Airway epithelial cell (primary cell): ENCODE measurements around the gene BZW2. TPM values are rescaled to one million over a fixed set of nuclear protein-coding genes. Genes with fewer than 3 reads are reported as not detected.

Experiments
- total RNA-seq: library from RNA; depleted of rRNA; stranded (reverse); fragments of >200 nt; gene quantifications from 2 replicates; pipeline ENCODE4 v1.2.3, GENCODE V29; 2015

The BZW2 gene
- total RNA-seq: 132 and 142 TPM in 2 replicates

DNA sequence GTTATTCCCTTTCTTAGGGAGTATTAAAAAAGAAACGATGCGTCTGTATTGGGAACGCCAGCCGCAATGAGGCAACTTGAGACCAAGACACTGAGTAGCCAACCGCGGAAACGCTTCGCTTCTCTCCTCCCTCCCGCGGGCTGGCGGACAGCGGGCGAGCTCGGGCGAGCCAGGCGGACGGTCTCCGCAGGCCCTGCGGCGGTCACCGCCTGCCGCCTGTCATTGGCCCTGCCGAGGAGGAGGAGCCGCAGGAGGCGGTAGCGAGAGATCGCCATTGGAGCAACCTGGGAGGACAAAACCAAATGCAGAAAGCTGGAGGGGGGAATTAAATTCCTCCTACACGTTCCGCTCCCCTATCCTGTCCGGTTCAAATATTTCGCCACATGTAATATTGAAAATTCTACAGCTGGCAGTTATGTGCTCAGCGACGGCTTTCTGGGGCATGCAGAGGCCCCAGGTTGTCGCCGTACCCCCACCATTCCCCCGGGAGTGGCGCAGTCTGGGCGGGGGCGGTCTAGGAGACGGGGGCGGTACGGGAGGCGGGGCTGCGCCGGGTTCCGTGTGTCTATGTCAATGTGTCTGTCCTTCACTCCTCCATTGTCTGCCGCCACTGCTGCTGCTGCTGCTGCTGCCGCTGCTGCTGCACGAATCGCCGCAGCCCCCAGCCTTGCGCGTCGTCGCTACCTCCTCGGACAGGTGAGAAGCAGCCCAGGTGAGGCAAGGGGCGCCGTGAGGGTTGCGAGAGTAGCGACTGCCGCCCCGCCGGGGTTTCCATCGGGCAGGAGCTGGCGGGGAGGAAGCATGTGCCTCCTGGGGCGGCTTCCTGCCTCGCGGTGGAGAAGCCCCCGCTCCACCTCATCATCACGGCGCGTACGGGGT, at the start of gene BZW2, which contains the start of gene ANKMY2:
BZW2 (plus strand) TSS at position 589 of the 879 bp plus-strand sequence. CDS start 19,263 bp downstream, outside the sequence.
ANKMY2 (minus strand) TSS at position 162 of the 879 bp plus-strand sequence. CDS start 181 bp downstream, outside the sequence.

DNA sequence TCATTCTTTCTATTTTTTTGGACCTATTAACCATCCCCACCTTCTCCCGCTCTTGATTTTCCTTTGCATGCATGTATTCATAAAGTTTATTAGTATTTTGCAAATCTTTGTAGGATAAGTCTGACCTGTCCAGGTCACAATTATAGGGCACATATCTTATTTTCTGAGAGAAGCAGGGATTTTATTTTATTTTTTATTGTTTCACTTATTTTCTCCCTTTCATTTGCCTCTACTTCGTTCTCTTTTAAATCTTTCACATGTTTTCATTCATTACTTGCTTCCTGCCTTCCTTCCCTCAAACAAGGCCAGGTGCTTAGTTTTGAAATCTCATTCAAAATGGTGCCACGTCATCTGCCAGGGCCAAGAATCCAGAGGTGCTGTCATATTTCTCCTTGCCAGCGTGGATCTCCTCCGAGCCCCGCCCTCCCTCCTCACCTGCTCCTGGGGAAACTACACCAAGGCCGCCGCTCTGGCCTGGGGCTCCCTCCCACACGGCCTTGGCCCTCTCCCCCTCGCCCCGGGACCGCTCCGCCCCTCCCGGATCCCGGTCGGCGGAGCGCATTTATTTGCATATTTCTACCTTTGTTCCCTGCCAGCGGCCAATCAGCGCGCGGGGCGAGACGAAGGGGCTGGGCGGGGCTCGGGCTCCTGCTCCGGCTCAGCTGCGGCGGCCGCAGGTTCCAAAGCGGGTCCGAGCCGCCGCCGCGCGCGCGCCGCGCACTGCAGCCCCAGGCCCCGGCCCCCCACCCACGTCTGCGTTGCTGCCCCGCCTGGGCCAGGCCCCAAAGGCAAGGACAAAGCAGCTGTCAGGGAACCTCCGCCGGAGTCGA, 107.3 kb downstream of the BZW2 start, which contains the start of gene TSPAN13:
TSPAN13 (plus strand) TSS at position 654 of the 830 bp plus-strand sequence. CDS start 213 bp downstream, outside the sequence.

Other genes with a start within 250 kb of the BZW2 start
- gene CRPPA, start 224.6 kb upstream of the BZW2 start, total RNA-seq: 0.33 and 0.85 TPM in 2 replicates
- gene SOSTDC1, start 180.4 kb upstream of the BZW2 start, total RNA-seq: 1.1 and 2.1 TPM in 2 replicates
- not detected in 2 replicates for gene LRRC72, start 119.4 kb upstream of the BZW2 start, total RNA-seq
- gene ANKMY2, start 427 bp upstream of the BZW2 start, total RNA-seq: 6.7 and 9.9 TPM in 2 replicates
- gene TSPAN13, start 107.6 kb downstream of the BZW2 start, total RNA-seq: 33.9 and 35.8 TPM in 2 replicates
- 69.2 and 131 TPM in 2 replicates for gene AGR2, start 158.8 kb downstream of the BZW2 start, total RNA-seq
- gene AGR3, start 235.8 kb downstream of the BZW2 start, total RNA-seq: not detected in 2 replicates